ENCODE measurements around the gene PCSK7.

Gene PCSK7

GRCh38 chr11:117230999-117231841, 653 bp downstream of the PCSK7 start:
- no peak for FAIRE-seq
- no peak for DNase-seq (ENCODE audit: low spot score)

GRCh38 chr11:117230286-117230961, 1.4 kb downstream of the PCSK7 start:
- DNase-seq (ENCODE audit: low spot score) = no peak
- FAIRE-seq = no peak

- FAIRE-seq = no peak
- no peak for DNase-seq (ENCODE audit: low spot score)
Observed at GRCh38 chr11:117229931-117230285, 2.0 kb downstream of the PCSK7 start.

GRCh38 chr11:117229411-117229810, 2.5 kb downstream of the PCSK7 start:
- no peak for FAIRE-seq

GRCh38 chr11:117228091-117228490, 3.8 kb downstream of the PCSK7 start:
- no peak for DNase-seq (ENCODE audit: low spot score)
- no peak for FAIRE-seq

More at GRCh38 chr11:117229411-117229810, 2.5 kb downstream of the PCSK7 start:
- no peak for DNase-seq (ENCODE audit: low spot score)

GRCh38 chr11:117226388-117227385, 5.2 kb downstream of the PCSK7 start:
- FAIRE-seq (no peak), DNase-seq (ENCODE audit: low spot score) (peak; percentile 78)

- no peak for FAIRE-seq
- DNase-seq (ENCODE audit: low spot score) = no peak
Observed at GRCh38 chr11:117225553-117226170, 6.2 kb downstream of the PCSK7 start.

- FAIRE-seq = no peak
- DNase-seq (ENCODE audit: low spot score) = no peak
Observed at GRCh38 chr11:117223741-117224689, 7.9 kb downstream of the PCSK7 start.

GRCh38 chr11:117222991-117223740, 8.7 kb downstream of the PCSK7 start:
- no peak for FAIRE-seq
- no peak for DNase-seq (ENCODE audit: low spot score)

- no peak for FAIRE-seq
- no peak for DNase-seq (ENCODE audit: low spot score)
Observed at GRCh38 chr11:117221775-117222517, 9.9 kb downstream of the PCSK7 start.

- no peak for FAIRE-seq
- DNase-seq (ENCODE audit: low spot score) = no peak
Observed at GRCh38 chr11:117220999-117221774, 10.7 kb downstream of the PCSK7 start.

- FAIRE-seq = no peak
- DNase-seq (ENCODE audit: low spot score) = no peak
Observed at GRCh38 chr11:117220568-117220967, 11.3 kb downstream of the PCSK7 start.

GRCh38 chr11:117219995-117220394, 11.9 kb downstream of the PCSK7 start:
- no peak for FAIRE-seq
- DNase-seq (ENCODE audit: low spot score) = no peak

GRCh38 chr11:117219455-117219854, 12.4 kb downstream of the PCSK7 start:
- FAIRE-seq (no peak), DNase-seq (ENCODE audit: low spot score) (no peak)

GRCh38 chr11:117219001-117219400, 12.9 kb downstream of the PCSK7 start:
- no peak for DNase-seq (ENCODE audit: low spot score)
- no peak for FAIRE-seq

GRCh38 chr11:117218133-117218915, 13.5 kb downstream of the PCSK7 start:
- DNase-seq (ENCODE audit: low spot score) (no peak), FAIRE-seq (no peak)
